Skeletal muscle satellite cell (primary cell): ENCODE measurements around the gene FAM227B.
"Not testable (repeated sequence)": the region's sequence is repeated elsewhere in the genome, so short reads cannot be mapped to it uniquely, and the experiment has no call there.

Source experiments
- H3K27me3 ChIP-seq: 2 replicates; pipeline ENCODE4 v1.7.0; 2013; ENCODE audit warnings: low read length; ENCODE audit not compliant: control insufficient read depth, insufficient read depth
- H3K36me3 ChIP-seq: 2 replicates; pipeline ENCODE4 v1.7.0; 2013; ENCODE audit warnings: mild to moderate bottlenecking, control low read depth, low read length; ENCODE audit not compliant: insufficient read depth
- H3K4me1 ChIP-seq: 2 replicates; pipeline ENCODE4 v1.7.0; 2013; ENCODE audit warnings: low read length; ENCODE audit not compliant: control insufficient read depth, insufficient read depth
- H3K4me2 ChIP-seq: 2 replicates; pipeline ENCODE4 v1.7.0; 2013; ENCODE audit warnings: mild to moderate bottlenecking, low read length
- H3K4me3 ChIP-seq: 2 replicates; pipeline ENCODE4 v1.7.0; 2013; ENCODE audit warnings: low read length
- H3K9ac ChIP-seq: 2 replicates; pipeline ENCODE4 v1.7.0; 2013; ENCODE audit warnings: mild to moderate bottlenecking, low read depth, low read length, moderate library complexity
- H3K9me3 ChIP-seq: replicated peaks from 2 replicates; pipeline ENCODE4 v1.7.0; 2013; ENCODE audit warnings: mild to moderate bottlenecking, control low read depth, low read length

Gene FAM227B

GRCh38 chr15:49637857-49638256 is 17.2 kb upstream of the FAM227B start:
- no peak overlapping the region for H3K4me2 ChIP-seq
- H3K4me1 ChIP-seq = no peaks in the 10 kb centered on the region
- no peak overlapping the region for H3K4me3 ChIP-seq
- no peak overlapping the region for H3K9ac ChIP-seq
- no peaks in the 10 kb centered on the region for H3K27me3 ChIP-seq
- no peaks in the 10 kb centered on the region for H3K9me3 ChIP-seq
- H3K36me3 ChIP-seq = no peaks in the 10 kb centered on the region

- Histone ChIP-seq H3K36me3 (peaks cover 11% of the 10 kb centered on the region), H3K4me3 (no peak overlapping the region), H3K4me2 (no peak overlapping the region), H3K27me3 (no peaks in the 10 kb centered on the region), H3K9ac (no peak overlapping the region), H3K9me3 (peaks cover 4% of the 10 kb centered on the region), H3K4me1 (peaks cover 25% of the 10 kb centered on the region)
These were observed 7.8 kb upstream of the FAM227B start for GRCh38 chr15:49628379-49628778.

GRCh38 chr15:49627407-49627877 is 6.8 kb upstream of the FAM227B start:
- no peak overlapping the region for H3K4me3 ChIP-seq
- H3K4me2 ChIP-seq = no peak overlapping the region
- peaks cover 34% of the 10 kb centered on the region for H3K4me1 ChIP-seq
- H3K36me3 ChIP-seq = peaks cover 11% of the 10 kb centered on the region
- H3K27me3 ChIP-seq = no peaks in the 10 kb centered on the region
- no peak overlapping the region for H3K9ac ChIP-seq
- peaks cover 4% of the 10 kb centered on the region for H3K9me3 ChIP-seq

- H3K36me3 ChIP-seq = peaks cover 11% of the 10 kb centered on the region
- no peaks in the 10 kb centered on the region for H3K27me3 ChIP-seq
- no peak overlapping the region for H3K4me3 ChIP-seq
- no peak overlapping the region for H3K9ac ChIP-seq
- no peak overlapping the region for H3K4me2 ChIP-seq
- peaks cover 4% of the 10 kb centered on the region for H3K9me3 ChIP-seq
- H3K4me1 ChIP-seq = peaks cover 43% of the 10 kb centered on the region
These were observed 4.9 kb upstream of the FAM227B start for GRCh38 chr15:49625460-49626036.

GRCh38 chr15:49624056-49624455 is 3.4 kb upstream of the FAM227B start:
- Histone ChIP-seq H3K27me3 (no peaks in the 10 kb centered on the region), H3K9me3 (peaks cover 4% of the 10 kb centered on the region), H3K9ac (peak overlapping the region; percentile 58), H3K4me3 (peak overlapping the region; percentile 19), H3K36me3 (peaks cover 11% of the 10 kb centered on the region), H3K4me1 (peaks cover 49% of the 10 kb centered on the region), H3K4me2 (peak overlapping the region; percentile 74)

- H3K4me1 ChIP-seq = peaks cover 45% of the 10 kb centered on the region
- H3K9me3 ChIP-seq = peaks cover 4% of the 10 kb centered on the region
- H3K36me3 ChIP-seq = peaks cover 8% of the 10 kb centered on the region
- H3K27me3 ChIP-seq = no peaks in the 10 kb centered on the region
- no peak overlapping the region for H3K9ac ChIP-seq
- H3K4me2 ChIP-seq = peak overlapping the region; percentile 92
- H3K4me3 ChIP-seq = peak overlapping the region; percentile 15
These were observed 1.9 kb upstream of the FAM227B start for GRCh38 chr15:49622561-49622960.

GRCh38 chr15:49621887-49622286 is 1.3 kb upstream of the FAM227B start:
- H3K4me1 ChIP-seq = peaks cover 38% of the 10 kb centered on the region
- peak overlapping the region; percentile 92 for H3K4me2 ChIP-seq
- H3K27me3 ChIP-seq = no peaks in the 10 kb centered on the region
- peak overlapping the region; percentile 94 for H3K4me3 ChIP-seq
- peaks cover 4% of the 10 kb centered on the region for H3K9me3 ChIP-seq
- peak overlapping the region; percentile 97 for H3K9ac ChIP-seq
- peaks cover 8% of the 10 kb centered on the region for H3K36me3 ChIP-seq

GRCh38 chr15:49621401-49621811 is 788 bp upstream of the FAM227B start:
- Histone ChIP-seq H3K4me1 (peaks cover 35% of the 10 kb centered on the region), H3K4me3 (peak overlapping the region; percentile 94), H3K4me2 (peak overlapping the region; percentile 92), H3K9ac (peak overlapping the region; percentile 97), H3K9me3 (peaks cover 4% of the 10 kb centered on the region), H3K36me3 (peaks cover 8% of the 10 kb centered on the region), H3K27me3 (no peaks in the 10 kb centered on the region)

- peaks cover under 1% of the 10 kb centered on the region for H3K36me3 ChIP-seq
- no peaks in the 10 kb centered on the region for H3K9me3 ChIP-seq
- H3K9ac ChIP-seq = peak overlapping the region; percentile 97
- H3K4me3 ChIP-seq = peak overlapping the region; percentile 94
- peak overlapping the region; percentile 82 for H3K4me2 ChIP-seq
- H3K4me1 ChIP-seq = peaks cover 35% of the 10 kb centered on the region
- H3K27me3 ChIP-seq = no peaks in the 10 kb centered on the region
These were observed 419 bp downstream of the FAM227B start for GRCh38 chr15:49620199-49620598.

- Histone ChIP-seq H3K27me3 (no peaks in the 10 kb centered on the region), H3K9ac (no peak overlapping the region), H3K4me1 (peaks cover 32% of the 10 kb centered on the region), H3K4me2 (peak overlapping the region; percentile 82), H3K4me3 (no peak overlapping the region), H3K9me3 (no peaks in the 10 kb centered on the region), H3K36me3 (no peaks in the 10 kb centered on the region)
These were observed 1.4 kb downstream of the FAM227B start for GRCh38 chr15:49619226-49619625.

GRCh38 chr15:49612240-49612639 is 8.4 kb downstream of the FAM227B start:
- H3K4me1 ChIP-seq, H3K4me2 ChIP-seq, H3K36me3 ChIP-seq, H3K4me3 ChIP-seq, H3K27me3 ChIP-seq, H3K9ac ChIP-seq, H3K9me3 ChIP-seq: not testable (repeated sequence)

GRCh38 chr15:49610157-49610918 is 10.3 kb downstream of the FAM227B start:
- Histone ChIP-seq H3K4me2 (no peak overlapping the region), H3K9ac (no peak overlapping the region), H3K27me3 (no peaks in the 10 kb centered on the region), H3K9me3 (no peaks in the 10 kb centered on the region), H3K36me3 (no peaks in the 10 kb centered on the region), H3K4me3 (no peak overlapping the region), H3K4me1 (no peaks in the 10 kb centered on the region)
